Ramos (cell line): ENCODE data around the gene SMG1.
"Not testable (repeated sequence)": the region's sequence is repeated elsewhere in the genome, so short reads cannot be mapped to it uniquely, and the experiment has no call there.

Experiments used
- in situ Hi-C: fragments of 300-500 bp; cut with MboI; formaldehyde crosslinking; loops from one replicate; pipeline ENCODE4 v1.14.3; 2022; ENCODE audit warnings: low sequenced_read_pairs; ENCODE audit not compliant: unreplicated experiment

Gene SMG1

DNA sequence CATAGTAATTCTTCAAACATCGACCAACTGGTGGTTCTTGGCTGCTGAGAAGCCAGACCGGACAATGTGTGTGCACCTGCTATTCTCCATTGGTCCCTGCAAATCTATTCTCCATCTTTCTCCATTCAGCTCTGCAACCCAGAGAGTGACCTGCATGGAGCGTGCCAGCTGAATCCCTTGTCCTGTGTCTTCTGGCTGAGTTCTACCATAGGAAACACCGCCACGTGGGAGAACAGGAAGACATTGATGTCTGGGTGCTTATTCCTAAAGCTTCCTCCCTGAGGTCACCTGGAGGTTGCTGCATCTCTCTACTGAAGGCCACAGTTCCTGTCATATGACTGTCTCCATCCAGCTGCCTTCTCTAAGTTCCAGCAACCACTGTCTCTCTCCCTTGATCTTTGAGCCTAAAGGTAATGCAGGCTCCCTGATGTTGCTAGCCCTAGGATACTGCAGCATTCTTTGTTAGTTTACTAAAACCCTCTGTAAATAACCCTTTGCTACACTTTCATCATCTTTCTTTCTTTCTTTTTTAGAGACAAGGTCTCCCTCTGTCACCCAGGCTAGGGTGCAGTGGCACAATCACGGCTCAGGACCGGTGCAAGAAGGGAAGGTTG is 10.6 kb upstream of the SMG1 start:
- in situ Hi-C loops = no loop called here

DNA sequence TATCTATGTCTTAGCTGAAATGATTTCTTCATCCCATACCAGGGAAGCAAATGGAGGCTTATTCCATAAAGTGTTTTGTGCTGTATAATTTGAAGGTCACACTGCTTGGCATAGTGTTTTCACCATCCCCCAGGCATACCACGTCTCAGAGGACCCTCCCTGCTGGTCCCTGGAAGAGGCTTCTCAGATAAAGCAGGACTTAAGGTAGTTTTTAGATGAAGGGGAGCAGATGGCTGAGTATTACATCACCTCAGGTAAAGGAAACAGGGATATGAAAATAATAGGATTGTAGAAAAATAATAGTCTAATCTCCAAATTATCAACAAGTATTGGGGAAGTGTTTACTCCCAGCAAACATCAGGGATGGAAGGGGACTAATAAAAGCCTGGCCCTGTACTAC is 7.3 kb upstream of the SMG1 start:
- in situ Hi-C loops = no loop called here

- in situ Hi-C loops = no loop called here
Measured at GRCh38 chr16:18932243-18932987, 6.2 kb upstream of the SMG1 start.

DNA sequence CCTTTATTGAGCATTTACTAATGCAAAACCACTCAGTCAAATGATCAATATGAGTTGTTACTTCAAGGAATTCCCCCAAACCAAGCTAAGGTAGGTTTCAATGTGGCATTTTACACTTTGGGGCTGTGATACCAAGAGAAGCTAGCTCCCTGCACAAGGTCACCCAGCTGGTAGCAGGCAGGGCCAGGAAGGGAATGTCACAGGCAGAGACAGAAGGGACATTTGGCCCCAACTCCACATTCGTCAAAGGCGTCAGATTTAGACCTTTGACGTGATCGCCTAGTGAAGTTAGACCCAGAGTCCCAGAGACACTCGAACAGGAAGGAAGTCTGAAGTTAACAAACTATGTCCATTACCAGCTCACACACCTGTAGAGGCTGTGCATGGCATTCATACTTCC is 5.5 kb upstream of the SMG1 start:
- in situ Hi-C loops = no loop called here

- in situ Hi-C loops = not testable (repeated sequence)
Measured at GRCh38 chr16:18930095-18930494, 3.9 kb upstream of the SMG1 start.

- in situ Hi-C loops = not testable (repeated sequence)
Measured at GRCh38 chr16:18928073-18928472, 1.9 kb upstream of the SMG1 start.

DNA sequence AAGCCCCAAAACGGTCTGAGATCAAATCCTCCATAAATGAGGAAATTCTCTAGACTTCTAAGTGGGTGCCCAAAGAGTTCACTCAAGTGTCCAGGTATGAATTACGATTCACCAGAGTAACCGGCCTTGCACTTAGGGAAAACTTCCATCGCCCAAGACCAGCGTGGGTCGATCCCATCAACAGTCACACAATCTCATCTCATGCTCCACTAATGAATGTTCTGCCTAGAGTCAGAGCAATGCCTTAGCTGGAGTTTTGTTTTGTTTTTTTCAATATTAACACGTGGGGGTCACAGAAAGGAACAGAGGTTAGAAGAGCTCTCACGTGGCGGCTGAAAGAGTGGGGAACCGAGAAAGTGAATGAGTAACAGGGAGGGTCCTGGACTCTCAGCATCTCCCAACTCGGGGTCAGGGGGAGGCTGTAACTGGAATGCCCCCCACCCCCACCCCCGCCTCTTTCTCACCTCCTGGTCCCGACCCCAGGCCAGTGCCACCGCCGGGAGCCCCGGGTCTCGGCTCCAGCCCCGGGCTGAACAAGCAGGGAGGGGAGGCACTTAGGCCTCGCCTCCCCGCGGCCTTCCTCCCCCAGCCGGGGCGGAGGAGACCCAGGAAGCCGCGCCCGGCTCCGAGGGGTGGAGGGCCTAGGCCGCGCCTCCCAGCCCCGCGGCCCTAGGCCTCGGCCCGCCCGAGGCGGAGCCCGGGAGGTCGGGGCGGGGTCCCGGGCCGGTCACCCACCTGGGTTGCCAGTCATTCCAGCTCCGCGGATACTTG is 808 bp downstream of the SMG1 start:
- in situ Hi-C loops = not testable (repeated sequence)

- in situ Hi-C loops = not testable (repeated sequence)
Measured at GRCh38 chr16:18923935-18924334, 2.3 kb downstream of the SMG1 start.

DNA sequence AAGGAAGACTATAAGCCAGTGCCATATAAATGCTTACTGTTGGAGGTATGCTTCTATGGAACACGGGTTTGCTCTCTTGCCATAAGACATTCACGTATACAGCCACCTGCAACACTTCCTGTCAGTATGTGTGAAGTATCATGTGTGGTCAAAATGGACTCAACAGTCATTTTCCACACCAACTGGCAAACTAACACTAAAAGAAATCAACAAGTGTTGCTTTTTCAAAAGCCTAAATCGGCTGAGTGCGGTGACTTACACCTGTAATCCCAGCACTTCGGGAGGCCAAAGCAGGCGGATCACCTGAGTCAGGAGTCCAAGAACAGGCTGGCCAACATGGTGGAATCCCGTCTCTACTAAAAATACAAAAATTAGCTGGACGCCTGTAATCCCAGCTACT is 3.1 kb downstream of the SMG1 start:
- in situ Hi-C loops = not testable (repeated sequence)

DNA sequence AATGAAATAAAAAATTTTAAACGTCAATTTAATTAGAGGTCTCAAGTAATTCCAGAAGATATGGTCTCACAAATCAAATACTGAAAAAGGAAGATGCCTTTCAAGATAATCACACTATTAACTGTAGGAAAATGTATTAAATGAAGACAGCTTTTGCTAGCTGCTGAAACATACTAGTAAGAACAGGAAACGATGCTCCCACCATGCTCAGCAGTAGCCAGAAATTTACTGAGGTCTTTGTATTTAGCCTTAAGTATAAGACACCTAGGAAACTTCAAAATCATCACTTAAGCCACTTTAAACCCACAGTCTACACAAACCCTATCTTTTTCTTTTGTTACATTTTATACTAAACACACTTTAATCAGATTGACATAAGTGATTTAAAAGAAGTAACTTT is 16.6 kb downstream of the SMG1 start:
- in situ Hi-C loops = not testable (repeated sequence)

GRCh38 chr16:18908716-18909115 is 17.5 kb downstream of the SMG1 start:
- in situ Hi-C loops = not testable (repeated sequence)

- in situ Hi-C loops = not testable (repeated sequence)
Measured at GRCh38 chr16:18902778-18903177, 23.4 kb downstream of the SMG1 start.

DNA sequence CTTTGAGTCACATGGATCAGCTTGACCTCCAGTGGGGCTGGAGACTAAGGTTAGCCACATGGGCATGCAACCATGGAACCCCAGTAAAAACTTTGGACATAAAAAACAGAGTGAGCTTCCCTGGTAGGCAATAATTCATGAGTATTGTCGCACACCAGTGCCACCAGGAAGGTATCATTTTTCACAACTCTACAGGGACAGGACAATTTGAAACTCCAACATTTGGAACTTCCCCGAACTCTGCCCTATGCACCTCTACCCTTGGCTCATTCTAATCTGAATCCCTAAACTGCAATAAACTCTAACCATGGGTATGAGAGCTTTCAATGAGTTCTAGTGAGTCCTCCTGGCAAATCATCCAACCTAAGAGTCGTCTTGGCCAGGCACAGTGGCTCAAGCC is 24.2 kb downstream of the SMG1 start:
- in situ Hi-C loops = not testable (repeated sequence)

- in situ Hi-C loops = not testable (repeated sequence)
Measured at GRCh38 chr16:18901194-18901593, 25.0 kb downstream of the SMG1 start.

DNA sequence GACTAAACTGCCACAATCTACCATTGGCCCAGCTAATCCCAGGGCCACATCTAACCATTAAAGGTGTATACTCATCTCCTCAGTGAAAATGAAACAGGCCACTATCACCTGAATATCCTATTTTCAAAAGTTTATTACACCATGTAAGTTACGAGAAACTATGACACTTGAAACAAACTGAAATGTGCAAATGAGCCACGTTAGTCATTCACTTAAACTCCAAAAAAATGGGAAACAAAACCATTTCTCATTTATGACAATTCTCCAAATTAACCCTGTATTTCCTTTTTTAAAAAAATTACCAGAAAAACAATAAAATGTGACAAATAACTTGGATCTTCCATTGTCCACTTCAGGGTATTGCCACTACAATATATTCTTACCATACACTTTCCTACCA is 41.8 kb downstream of the SMG1 start:
- in situ Hi-C loops = not testable (repeated sequence)

GRCh38 chr16:18877734-18878133 is 48.5 kb downstream of the SMG1 start:
- in situ Hi-C loops = not testable (repeated sequence)

DNA sequence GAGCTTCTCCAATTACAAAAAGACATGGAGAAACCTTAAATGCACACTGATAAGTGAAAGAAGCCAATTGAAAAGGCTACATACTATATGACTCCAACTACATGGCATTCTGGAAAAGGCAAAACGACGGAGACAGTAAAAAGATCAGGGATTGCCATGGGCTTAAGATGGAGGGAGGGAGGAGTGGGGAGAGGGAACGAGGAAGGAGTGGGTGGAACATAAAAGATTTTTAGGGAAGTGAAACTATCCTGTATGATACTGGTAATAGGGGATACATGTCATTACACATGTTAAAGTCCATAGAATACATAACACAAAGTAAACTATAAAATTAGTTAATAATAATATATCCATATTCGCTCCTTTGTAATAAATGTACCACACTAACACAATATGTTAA is 48.9 kb downstream of the SMG1 start:
- in situ Hi-C loops = not testable (repeated sequence)

- in situ Hi-C loops = not testable (repeated sequence)
Measured at GRCh38 chr16:18876301-18876700, 49.9 kb downstream of the SMG1 start.

- in situ Hi-C loops = not testable (repeated sequence)
Measured at GRCh38 chr16:18869043-18869771, 57.0 kb downstream of the SMG1 start.

- in situ Hi-C loops = not testable (repeated sequence)
Measured at GRCh38 chr16:18866277-18866823, 59.9 kb downstream of the SMG1 start.
